ENCODE measurements around the gene PDZRN3. TPM values are rescaled to one million over a fixed set of nuclear protein-coding genes. Genes with fewer than 3 reads are reported as not detected.

Gene PDZRN3
- total and polyA plus RNA-seq, 12 donors, result 17.7 to 143 (median 74.6) TPM

- 78 to 86% methylated on average over 1 of the region's 1 CpG for WGBS, 2 donors
Observed at GRCh38 chr3:73540969-73541740, 83.6 kb downstream of the PDZRN3 start.

GRCh38 chr3:73538486-73538885 is 86.3 kb downstream of the PDZRN3 start:
- H3K4me1 ChIP-seq, result peaks cover 0 to 68% (median 14%) of the 10 kb centered on the region in 9 donors
- H3K27ac ChIP-seq, result no peak overlapping the region
- no peak for ATAC-seq

More at GRCh38 chr3:73540969-73541740, 83.6 kb downstream of the PDZRN3 start:
- no peak for ATAC-seq
- Histone ChIP-seq H3K9me3 (no peaks in the 10 kb centered on the region), H3K27ac (no peak overlapping the region), H3K36me3 (no peaks in the 10 kb centered on the region), H3K27me3 (no peaks in the 10 kb centered on the region), H3K4me1 (peaks cover 0 to 63% (median 17%) of the 10 kb centered on the region in 9 donors), H3K4me3 (no peak overlapping the region)
- TF ChIP-seq CTCF (IDR thresholded peaks at IDR 0.05), result no peak
- DNase-seq, result no peak
- intact Hi-C loops (cut with DNase I), result no loop called here

GRCh38 chr3:73536952-73537351 is 87.8 kb downstream of the PDZRN3 start:
- peak in 3 of 8 donors; percentile 7 to 42 (median 35) for ATAC-seq
- Histone ChIP-seq H3K4me3 (no peak overlapping the region), H3K27me3 (no peaks in the 10 kb centered on the region), H3K4me1 (peaks cover 0 to 62% (median 10%) of the 10 kb centered on the region in 9 donors), H3K9me3 (no peaks in the 10 kb centered on the region), H3K27ac (no peak overlapping the region), H3K36me3 (no peaks in the 10 kb centered on the region)
- TF ChIP-seq CTCF (IDR thresholded peaks at IDR 0.05), result no peak
- no peak for DNase-seq
- intact Hi-C loops (cut with DNase I), result no loop called here

More at GRCh38 chr3:73538486-73538885, 86.3 kb downstream of the PDZRN3 start:
- TF ChIP-seq CTCF (IDR thresholded peaks at IDR 0.05), result no peak
- H3K4me3 ChIP-seq, result no peak overlapping the region
- WGBS, 2 donors, result 70 to 73% methylated on average over 2 of the region's 2 CpGs
- no peak for DNase-seq
- H3K36me3 ChIP-seq, result no peaks in the 10 kb centered on the region
- no peaks in the 10 kb centered on the region for H3K9me3 ChIP-seq
- H3K27me3 ChIP-seq, result no peaks in the 10 kb centered on the region
- intact Hi-C loops (cut with DNase I), result no loop called here

- H3K27ac ChIP-seq, result no peak overlapping the region
Observed at GRCh38 chr3:73536336-73536895, 88.3 kb downstream of the PDZRN3 start.

More at GRCh38 chr3:73536336-73536895, 88.3 kb downstream of the PDZRN3 start:
- Histone ChIP-seq H3K4me3 (no peak overlapping the region), H3K27me3 (no peaks in the 10 kb centered on the region), H3K4me1 (peaks cover 0 to 56% (median 10%) of the 10 kb centered on the region in 9 donors), H3K36me3 (no peaks in the 10 kb centered on the region), H3K9me3 (no peaks in the 10 kb centered on the region)
- 76 to 77% methylated on average over 4 of the region's 4 CpGs for WGBS, 2 donors
- TF ChIP-seq CTCF (IDR thresholded peaks at IDR 0.05), result no peak
- ATAC-seq (no peak), DNase-seq (no peak)
- intact Hi-C loops (cut with DNase I), result no loop called here
